MM.1S (cell line): Measurements from ENCODE around the gene ITGB5.

ENCODE experiments used
- EZH2 ChIP-seq: fragments of 300-600 bp; sonication (generic); optimal IDR thresholded peaks from 2 replicates; pipeline ENCODE3; 2017; ENCODE audit warnings: low read depth, mild to moderate bottlenecking, antibody characterized with exemption, low read length, mixed read lengths
- EZH2phosphoT487 ChIP-seq: fragments of 300-600 bp; sonication (generic); IDR thresholded peaks from 2 replicates; pipeline ENCODE4 v1.6.1; 2018; ENCODE audit warnings: antibody characterized with exemption, low read length
- TF ChIP-seq, protein P1 (sequence below): fragments of 300-600 bp; sonication (generic); IDR thresholded peaks from 2 replicates; pipeline ENCODE4 v1.5.1; 2016; ENCODE audit warnings: antibody characterized with exemption, low read length, mixed read lengths

DNA sequence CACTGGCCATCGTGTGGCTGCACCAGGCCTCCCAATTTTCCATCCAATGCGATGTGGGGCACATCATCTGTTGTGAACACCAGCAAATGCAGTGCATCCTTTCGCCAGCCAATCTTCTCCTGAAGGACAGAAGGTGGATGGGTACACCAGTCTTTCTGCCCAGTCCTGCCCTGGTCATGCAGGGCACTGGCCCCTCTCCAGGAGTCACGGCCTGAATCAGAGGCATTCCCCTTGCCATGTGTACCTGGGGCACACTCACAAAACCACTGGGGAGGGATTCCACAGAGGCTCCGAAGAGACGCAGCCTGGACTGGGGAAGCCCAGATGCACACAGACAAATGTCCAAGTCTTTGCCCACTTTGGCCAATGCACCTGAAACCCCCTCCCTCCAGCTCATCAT is 65.8 kb downstream of the ITGB5 start:
- TF ChIP-seq, protein P1, sequence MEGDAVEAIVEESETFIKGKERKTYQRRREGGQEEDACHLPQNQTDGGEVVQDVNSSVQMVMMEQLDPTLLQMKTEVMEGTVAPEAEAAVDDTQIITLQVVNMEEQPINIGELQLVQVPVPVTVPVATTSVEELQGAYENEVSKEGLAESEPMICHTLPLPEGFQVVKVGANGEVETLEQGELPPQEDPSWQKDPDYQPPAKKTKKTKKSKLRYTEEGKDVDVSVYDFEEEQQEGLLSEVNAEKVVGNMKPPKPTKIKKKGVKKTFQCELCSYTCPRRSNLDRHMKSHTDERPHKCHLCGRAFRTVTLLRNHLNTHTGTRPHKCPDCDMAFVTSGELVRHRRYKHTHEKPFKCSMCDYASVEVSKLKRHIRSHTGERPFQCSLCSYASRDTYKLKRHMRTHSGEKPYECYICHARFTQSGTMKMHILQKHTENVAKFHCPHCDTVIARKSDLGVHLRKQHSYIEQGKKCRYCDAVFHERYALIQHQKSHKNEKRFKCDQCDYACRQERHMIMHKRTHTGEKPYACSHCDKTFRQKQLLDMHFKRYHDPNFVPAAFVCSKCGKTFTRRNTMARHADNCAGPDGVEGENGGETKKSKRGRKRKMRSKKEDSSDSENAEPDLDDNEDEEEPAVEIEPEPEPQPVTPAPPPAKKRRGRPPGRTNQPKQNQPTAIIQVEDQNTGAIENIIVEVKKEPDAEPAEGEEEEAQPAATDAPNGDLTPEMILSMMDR = no peak
- TF ChIP-seq EZH2phosphoT487 = no peak
- no peak for TF ChIP-seq EZH2
